HCT116 (cell line): ENCODE data around the gene SFXN4.

Experiments
- EZH2 ChIP-seq: fragments of 200-600 bp; sonication (generic); IDR thresholded peaks from 2 replicates; pipeline ENCODE4 v1.6.1; 2017; ENCODE audit warnings: antibody characterized with exemption, mixed run types
- EZH2phosphoT487 ChIP-seq: fragments of 200-600 bp; IDR thresholded peaks from 2 replicates; pipeline ENCODE4 v1.6.1; 2018; ENCODE audit warnings: antibody characterized with exemption, borderline replicate concordance
- FOSL1 ChIP-seq: IDR thresholded peaks from 2 replicates; pipeline ENCODE4 v1.6.1; 2012; ENCODE audit warnings: low read depth
- JUND ChIP-seq: IDR thresholded peaks from 2 replicates; pipeline ENCODE4 v1.6.1; 2012
- POLR2A ChIP-seq: IDR thresholded peaks from 2 replicates; pipeline ENCODE4 v1.7.0; 2011; ENCODE audit warnings: borderline replicate concordance; ENCODE audit not compliant: insufficient read depth, insufficient read length; ENCODE audit errors: extremely low read depth
- SIN3A ChIP-seq: IDR thresholded peaks from 2 replicates; pipeline ENCODE4 v1.6.1; 2012; ENCODE audit warnings: low read depth
- SRF ChIP-seq: IDR thresholded peaks from 2 replicates; pipeline ENCODE4 v1.6.1; 2012; ENCODE audit warnings: low read depth
- YY1 ChIP-seq: IDR thresholded peaks from 2 replicates; pipeline ENCODE4 v1.6.1; 2011; ENCODE audit warnings: low read length, low read depth, moderate library complexity, mild to moderate bottlenecking; ENCODE audit not compliant: insufficient replicate concordance; ENCODE audit errors: extremely low read depth
- ZNF274 ChIP-seq: fragments of 200-500 bp; sonication (Bioruptor generic); IDR thresholded peaks from 2 replicates; pipeline ENCODE4 v1.6.1; 2014; ENCODE audit warnings: mild to moderate bottlenecking, low read depth, low read length, inconsistent platforms
- TF ChIP-seq, protein P1 (sequence below), 3 experiments: fragments of 200-600 bp in 1 of 3; sonication (generic) in 1 of 3; IDR thresholded peaks in 2 of 3; conservative IDR thresholded peaks in 1 of 3; 2 replicates each; pipeline ENCODE4 v1.5.1; 2012 to 2017; ENCODE audit warnings: low read depth in 2 of 3, low read length in 2 of 3, antibody characterized with exemption in 1 of 3, borderline replicate concordance in 1 of 3, control low read depth in 1 of 3, mild to moderate bottlenecking in 1 of 3, mixed read lengths in 1 of 3, mixed run types in 1 of 3, moderate library complexity in 1 of 3; ENCODE audit not compliant: insufficient read depth in 1 of 3

GRCh38 chr10:119205894-119206602, 40.5 kb upstream of the SFXN4 start:
- TF ChIP-seq, protein P1, sequence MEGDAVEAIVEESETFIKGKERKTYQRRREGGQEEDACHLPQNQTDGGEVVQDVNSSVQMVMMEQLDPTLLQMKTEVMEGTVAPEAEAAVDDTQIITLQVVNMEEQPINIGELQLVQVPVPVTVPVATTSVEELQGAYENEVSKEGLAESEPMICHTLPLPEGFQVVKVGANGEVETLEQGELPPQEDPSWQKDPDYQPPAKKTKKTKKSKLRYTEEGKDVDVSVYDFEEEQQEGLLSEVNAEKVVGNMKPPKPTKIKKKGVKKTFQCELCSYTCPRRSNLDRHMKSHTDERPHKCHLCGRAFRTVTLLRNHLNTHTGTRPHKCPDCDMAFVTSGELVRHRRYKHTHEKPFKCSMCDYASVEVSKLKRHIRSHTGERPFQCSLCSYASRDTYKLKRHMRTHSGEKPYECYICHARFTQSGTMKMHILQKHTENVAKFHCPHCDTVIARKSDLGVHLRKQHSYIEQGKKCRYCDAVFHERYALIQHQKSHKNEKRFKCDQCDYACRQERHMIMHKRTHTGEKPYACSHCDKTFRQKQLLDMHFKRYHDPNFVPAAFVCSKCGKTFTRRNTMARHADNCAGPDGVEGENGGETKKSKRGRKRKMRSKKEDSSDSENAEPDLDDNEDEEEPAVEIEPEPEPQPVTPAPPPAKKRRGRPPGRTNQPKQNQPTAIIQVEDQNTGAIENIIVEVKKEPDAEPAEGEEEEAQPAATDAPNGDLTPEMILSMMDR (IDR thresholded peaks at IDR 0.05 in 2 of 3, conservative IDR thresholded peaks at IDR 0.05 in 1 of 3; ENCODE audit: borderline replicate concordance in 1 of 3, insufficient read depth in 1 of 3, low read depth in 2 of 3, low read length in 2 of 3), result no peak
- no peak for TF ChIP-seq SRF
- no peak for TF ChIP-seq ZNF274
- no peak for TF ChIP-seq JUND
- TF ChIP-seq POLR2A, result no peak
- no peak for TF ChIP-seq YY1
- TF ChIP-seq EZH2, result no peak
- TF ChIP-seq EZH2phosphoT487, result no peak
- no peak; the same call in 1 of the 2 replicates for TF ChIP-seq SIN3A
- TF ChIP-seq FOSL1, result no peak
